Mucosa of gallbladder (tissue), 1 donor: ENCODE data around the gene DUSP9. TPM values are rescaled to one million over a fixed set of nuclear protein-coding genes. Genes with fewer than 3 reads are reported as not detected.
"Not testable (repeated sequence)": the region's sequence is repeated elsewhere in the genome, so short reads cannot be mapped to it uniquely, and the experiment has no call there.

Experiments used
- DNase-seq: peaks from one replicate; pipeline ENCODE4 v3.0.0-alpha.2; 2020; ENCODE audit warnings: low spot score
- total RNA-seq: library from RNA; stranded (reverse); gene quantifications from one replicate; pipeline ENCODE4 v1.2.1, GENCODE V29; 2021
- donor health status: DM: no; HTN: no; CAD: no.

Gene DUSP9
- total RNA-seq, 1 donor from 2014 or later: 0.12 TPM

DNA sequence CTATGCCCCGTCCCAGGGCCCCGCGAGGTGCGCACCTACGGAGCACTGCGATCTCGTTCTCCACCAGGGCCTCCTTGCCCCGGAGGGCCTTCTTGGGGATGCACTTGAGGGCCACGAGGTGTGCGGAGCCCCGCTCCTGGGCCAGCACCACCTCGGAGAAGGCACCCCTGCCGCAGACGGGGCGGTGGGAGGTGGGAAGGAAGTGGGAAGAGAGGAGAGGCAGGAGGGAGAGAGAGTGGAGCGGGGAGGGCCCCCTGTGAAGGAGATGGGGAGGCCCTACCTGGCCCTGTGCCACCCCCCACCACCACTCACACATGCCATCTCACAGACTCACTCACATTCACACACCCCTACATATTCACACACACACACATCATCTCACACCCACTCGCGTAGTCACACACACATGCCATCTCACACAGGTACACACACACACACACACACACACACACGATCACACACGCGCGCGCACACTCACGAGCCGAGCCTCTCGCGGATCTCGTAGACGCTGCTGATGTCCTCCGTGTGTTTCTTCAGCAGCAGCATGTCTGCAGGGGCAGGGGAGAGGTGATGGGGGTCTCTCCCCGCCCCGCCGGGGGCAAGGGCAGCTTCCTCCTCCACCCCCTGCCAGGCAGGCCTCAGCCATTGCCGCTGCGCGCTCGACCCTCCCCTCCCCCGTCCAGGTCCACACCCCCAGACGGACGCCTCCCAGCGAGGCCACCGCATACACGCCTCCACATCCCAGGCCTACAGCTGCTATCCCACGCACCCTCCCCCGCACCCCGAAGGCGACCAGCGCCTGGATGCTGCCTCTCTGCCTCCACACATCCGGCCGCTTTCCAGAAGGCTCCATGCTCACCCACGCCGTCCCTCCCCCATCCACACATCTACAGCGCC, 25.8 kb downstream of the DUSP9 start:
- DNase-seq: no peak

DNA sequence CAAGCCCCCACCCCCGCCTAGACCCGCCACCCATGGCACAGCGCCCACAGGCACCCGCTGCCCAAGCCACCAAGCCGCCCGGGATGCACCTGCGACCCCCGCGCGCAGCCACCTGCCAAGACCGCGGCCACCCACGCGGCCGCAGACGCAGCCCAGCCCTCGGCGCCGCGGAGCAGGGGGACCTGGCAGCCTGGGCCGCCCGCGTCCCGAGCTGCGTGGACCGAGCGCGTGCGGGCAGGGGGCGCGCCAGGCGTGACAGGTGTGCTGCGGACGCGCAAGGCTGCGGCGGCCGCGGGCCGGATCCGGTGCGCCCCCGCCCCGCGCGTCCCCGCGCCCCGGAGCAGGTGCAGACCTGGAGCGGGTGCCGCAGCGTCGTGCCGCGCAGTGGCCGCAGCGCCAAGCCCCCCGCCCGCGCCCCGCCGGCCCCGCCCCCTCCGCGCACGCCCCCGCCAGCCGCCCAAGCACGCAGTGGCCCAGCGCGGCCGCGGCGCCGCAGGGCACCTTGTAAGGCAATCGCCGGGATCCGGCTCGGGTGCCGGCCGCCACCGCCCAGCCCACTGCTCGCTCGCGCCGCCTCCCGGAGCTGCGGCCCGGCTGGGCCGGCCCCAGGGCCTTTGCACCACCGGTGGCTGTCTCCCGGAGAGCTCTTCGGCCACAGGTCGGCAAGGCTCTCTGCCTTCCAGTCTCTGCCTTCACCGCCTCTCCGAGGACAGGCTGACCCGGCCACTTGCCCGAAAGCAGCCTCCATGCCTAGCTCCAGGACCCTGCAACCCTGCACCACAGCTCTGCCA, 26.6 kb downstream of the DUSP9 start, which contains the start of gene PNCK:
PNCK (minus strand) TSS at position 386 of the 791 bp plus-strand sequence. CDS start 737 bp downstream, outside the sequence.
- DNase-seq: no peak

DNA sequence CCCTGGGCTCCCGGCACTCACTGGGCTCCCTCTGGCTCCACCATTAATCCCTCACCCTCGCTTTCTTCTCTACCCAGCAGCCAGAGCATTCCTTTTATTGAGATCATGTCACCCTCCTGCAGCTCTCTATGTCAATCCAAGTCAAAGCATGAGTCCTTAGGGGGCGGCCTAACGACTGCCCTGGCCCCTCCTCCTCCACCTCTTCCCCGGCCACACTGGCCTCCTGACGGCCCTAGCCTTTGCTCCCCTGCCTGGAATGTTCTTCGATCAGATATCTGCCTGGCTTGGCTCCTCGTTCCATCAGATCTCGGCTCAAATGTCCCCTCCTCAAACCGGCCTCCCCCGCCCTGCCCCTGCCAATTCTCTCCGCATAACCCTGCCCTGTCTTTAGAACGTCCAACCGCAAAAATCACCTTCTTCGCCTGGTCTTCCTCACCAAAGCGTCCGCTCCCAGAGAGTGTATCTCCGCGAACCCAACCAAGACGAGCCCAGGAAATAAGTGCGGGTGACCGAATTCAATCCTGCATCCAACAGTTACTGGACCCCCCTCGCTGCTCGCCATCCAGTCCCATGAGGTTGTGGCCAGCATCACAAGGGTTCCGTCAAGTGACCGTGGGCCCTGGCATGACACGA, 27.3 kb downstream of the DUSP9 start:
- DNase-seq: no peak

DNA sequence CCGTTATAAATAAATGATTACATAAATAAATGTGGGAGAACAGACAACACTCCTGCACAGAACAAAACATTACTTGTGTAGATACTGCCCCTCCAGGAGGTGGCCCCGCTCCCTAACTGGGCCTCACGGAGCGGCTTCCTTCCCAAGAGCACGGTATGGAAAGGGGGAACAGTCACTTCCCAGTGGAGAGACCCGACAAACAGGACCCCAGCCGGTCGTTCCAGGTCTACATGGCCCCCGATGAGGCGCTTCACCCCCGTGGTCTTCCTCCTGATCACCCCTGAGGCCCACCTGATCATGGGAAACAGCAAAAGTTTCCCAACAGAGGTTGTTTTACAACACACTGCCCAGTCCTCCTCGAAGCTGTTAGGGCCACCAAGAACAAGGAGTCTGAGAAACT, 34.2 kb downstream of the DUSP9 start:
- DNase-seq: no peak

DNA sequence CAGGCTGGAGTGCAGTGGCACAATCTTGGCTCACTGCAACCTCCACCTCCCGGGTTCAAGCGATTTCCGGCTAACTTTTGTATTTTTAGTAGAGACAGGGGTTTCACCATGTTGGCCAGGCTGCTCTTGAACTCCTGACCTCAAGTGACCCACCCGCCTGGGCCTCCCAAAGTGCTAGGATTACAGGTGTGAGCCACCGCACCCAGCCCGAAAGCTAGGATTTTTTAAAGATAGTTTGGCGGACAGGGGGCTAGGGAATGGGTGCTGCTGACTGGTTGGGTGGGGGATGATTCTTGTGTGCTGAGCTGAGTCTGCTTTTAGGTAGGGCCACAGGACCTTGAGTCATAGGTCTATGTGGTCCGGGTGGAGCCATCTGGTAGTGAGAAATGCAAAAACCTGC, 36.5 kb downstream of the DUSP9 start:
- DNase-seq: not testable (repeated sequence)

DNA sequence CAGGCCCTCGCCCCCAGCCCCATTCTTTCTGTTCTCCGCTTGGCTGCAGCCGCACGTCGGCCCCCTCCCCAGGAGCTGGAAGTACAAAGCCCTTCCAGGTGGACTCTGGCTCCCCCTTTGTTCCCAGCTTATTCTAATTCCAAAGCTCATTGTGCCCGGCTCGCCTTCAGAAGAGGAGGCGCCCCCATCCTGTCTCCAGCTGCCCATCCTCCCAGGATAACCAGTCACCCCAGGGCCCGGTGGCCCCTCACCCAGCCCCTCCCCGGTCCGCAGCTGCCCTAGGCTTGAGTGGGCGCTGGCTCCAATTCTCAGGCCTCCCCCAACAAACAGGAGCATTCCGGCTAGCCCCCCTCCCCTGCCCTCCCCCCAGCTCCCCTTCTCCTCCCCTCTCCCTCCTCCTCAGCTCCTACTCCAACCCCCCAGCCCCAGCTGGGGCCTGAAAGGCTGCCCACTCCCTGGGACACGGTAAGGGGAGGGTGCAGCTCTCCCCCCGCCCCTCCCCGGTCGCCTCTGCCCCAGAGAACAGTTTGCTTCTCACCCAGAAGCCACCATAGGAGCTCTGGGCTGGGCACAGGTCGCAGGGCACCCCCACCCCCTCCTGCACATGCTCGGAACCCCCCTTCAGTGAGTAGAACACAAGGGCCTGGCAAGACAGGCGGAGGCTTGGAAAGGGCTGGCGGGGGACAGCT, 37.6 kb downstream of the DUSP9 start:
- no peak for DNase-seq

DNA sequence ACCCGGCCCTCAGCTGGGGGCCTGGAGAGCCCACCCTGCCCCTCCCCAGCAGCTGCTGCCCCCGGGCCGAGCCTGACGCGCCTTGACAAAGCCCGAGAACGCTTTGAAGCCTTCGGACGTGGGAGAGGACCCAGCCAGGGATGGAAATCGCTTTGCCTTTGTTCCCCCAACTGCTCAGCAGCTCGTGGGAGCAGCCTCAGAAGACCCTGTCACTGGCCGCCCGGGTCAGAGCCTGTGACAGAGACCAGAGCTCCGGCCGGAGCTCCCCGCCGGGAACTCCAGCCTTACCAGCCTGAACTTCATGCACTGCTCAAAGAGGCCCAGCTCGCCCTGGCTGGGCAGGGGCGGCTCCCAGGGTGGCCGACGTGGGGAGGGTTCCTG, 38.1 kb downstream of the DUSP9 start:
- no peak for DNase-seq

DNA sequence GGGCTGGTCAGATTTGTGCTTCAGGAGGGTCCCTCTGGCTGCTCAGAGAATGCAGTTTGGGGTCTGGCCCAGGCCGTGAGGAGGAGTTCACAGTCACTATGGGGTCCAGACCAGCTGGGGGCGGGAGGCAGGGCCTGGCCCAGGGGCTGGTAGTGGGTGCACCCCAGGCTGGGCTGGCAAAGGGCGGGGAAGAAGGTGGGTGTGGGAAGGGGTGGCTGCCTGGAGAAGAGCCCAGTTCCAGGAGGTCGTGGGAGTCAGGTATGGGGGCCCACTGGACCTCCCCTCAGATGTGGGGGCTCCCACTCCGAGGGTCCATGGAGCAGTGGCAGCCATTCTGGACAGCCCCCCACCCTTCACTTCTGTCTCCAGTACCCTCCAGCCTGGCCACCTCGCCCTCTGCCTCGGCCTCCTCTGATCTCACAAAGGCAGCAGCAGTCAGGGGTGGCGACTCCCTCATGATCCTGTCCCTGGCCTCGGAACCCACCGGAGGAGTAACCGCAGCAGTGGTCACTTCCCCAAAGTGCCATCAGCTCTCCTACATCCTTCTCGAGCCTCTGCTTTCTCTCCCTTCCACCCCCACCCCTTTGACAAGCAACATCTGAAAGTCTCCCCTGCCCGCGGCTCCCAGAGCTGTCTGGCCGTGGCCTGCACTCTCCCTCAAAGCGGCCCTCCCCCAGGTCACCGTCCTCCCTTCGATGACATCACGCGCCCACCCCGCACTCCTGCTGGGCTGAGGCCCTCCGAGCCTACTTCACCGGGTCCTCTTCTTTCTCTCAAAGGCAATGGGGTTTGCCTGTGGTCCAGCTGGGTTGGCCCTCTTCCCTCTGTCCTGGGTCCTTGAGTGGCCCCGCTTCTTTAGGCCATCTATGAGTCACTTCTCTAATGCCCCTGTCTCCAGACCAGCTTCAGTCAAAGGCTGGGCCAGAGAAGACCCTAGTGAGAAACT, 39.0 kb downstream of the DUSP9 start:
- no peak for DNase-seq

DNA sequence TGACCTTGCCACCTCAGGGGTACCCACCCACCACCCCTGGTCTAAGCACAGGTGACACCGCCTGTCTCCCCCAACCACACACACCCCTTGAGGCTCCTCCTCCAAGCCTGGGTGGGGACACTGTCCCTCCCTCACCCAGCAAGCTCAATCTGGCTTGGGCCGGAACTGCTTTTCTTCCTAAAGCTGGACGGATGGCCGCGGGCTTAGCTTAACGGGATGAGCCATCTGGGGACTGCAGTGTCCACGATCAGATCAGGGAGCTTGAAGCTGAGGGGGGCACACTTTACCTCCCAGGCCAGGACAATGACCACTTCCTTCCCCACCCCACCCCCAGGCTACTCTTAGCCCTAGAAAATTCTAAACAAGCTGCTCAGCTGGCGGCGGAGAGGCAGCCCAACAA, 39.7 kb downstream of the DUSP9 start:
- DNase-seq: no peak

DNA sequence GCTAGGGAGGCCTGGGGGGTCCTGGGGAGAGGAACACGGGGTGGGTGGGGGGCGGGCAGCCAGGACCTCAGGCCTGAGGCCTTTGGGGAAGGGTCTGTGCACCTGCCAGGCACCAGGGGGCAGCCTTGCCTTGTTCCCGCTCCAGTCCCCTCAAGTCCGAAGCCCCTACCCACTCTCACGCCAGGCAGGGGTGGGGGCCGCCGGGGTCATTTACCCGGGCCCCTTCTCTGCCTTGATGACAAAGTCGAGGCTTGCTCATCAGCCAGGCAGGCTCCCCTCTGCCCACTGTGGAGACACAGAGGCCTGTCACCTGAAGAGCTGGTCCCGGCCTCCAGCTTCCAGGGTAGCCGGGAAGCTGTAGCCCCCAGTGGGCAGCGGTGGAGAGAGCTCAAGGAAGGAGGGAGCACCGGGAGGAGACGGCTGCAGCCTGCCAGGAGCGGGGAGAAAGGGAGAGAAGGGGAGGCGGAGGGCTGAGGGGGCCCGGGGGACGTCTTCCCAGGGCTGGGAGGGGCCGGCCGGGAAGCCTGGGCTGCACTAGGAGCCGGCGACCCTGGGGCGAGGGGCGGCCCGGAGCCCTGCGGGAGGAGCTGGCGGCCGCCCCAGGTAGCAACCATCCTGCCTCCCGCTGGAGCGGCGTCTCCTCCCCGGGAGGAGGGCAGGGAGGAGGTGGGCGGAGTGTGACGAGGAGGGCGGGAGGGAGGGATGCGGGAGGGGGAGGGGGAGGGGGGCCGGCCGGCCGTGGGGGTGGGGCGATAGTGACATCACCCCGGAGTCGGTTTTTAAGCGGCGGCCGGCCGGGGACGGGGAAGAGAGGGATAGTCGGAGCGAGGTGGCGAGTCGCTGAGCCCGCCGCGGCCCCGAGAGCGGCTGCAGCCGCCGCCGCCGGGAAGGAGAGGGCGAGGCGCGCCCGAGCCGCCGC, 40.4 kb downstream of the DUSP9 start, which contains the start of gene SLC6A8:
SLC6A8 (plus strand) TSS at position 806 of the 919 bp plus-strand sequence. CDS start 649 bp downstream, outside the sequence.
- DNase-seq: peak; percentile 53

DNA sequence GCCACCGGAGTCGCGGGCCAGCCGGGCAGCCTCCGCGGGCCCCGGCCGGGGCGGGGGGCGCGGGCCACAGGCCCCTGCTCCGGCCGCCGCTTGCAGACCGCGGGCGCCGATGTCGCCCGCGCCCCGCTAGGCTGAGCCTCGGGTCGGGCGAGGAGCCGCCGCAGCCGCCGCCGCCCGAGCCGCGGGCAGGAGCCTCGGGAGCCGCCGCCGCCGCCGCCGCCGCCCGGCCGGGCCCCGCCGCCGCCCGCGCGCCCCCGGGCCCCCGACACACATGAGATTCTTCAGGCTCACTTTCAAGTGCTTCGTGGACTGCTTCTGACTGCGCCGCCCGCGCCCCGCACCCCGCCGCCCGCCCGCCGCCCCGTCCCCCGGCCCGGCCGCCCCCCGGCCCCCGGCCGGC, 41.1 kb downstream of the DUSP9 start:
- no peak for DNase-seq

DNA sequence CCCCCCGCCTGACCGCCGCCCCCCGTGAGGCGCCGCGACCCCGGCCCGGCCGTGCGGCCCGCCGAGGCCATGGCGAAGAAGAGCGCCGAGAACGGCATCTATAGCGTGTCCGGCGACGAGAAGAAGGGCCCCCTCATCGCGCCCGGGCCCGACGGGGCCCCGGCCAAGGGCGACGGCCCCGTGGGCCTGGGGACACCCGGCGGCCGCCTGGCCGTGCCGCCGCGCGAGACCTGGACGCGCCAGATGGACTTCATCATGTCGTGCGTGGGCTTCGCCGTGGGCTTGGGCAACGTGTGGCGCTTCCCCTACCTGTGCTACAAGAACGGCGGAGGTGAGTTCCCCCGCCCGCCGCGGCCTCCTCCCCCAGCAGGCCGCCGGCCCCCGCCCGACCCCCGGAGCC, 41.5 kb downstream of the DUSP9 start:
- DNase-seq: no peak

DNA sequence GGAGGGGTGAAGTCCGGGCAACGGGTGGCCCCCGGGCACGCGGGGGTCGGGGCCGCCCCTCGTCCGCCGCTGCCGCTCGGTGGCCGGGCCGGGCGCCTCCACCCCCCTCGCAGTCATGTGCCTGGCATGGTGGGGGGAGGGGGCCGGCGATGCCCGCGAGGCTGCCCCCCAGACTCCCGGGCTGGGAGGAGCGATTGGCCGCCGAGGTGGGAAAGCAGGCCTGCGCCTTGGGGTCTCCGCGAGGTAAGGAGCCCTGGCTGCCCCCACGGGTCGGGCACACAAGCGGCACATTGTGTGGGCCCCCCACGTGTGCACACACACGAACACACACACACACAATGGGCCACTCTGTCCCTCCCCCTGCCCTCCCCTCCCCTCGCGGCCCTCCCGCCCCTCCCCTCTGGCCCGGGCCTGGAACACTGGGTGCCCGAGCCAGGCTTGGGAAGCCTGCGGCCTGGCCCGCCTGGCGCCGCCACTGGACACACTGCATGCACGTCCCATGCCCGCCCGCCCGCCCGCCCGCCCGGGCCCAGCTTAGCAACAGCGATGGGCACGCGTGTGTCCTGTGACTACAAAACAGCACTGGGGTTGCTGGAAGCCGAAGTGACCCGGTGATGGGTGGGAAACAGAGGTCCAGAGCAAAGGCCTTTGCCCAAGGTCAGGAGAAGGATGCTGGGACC, 42.0 kb downstream of the DUSP9 start:
- DNase-seq: no peak

DNA sequence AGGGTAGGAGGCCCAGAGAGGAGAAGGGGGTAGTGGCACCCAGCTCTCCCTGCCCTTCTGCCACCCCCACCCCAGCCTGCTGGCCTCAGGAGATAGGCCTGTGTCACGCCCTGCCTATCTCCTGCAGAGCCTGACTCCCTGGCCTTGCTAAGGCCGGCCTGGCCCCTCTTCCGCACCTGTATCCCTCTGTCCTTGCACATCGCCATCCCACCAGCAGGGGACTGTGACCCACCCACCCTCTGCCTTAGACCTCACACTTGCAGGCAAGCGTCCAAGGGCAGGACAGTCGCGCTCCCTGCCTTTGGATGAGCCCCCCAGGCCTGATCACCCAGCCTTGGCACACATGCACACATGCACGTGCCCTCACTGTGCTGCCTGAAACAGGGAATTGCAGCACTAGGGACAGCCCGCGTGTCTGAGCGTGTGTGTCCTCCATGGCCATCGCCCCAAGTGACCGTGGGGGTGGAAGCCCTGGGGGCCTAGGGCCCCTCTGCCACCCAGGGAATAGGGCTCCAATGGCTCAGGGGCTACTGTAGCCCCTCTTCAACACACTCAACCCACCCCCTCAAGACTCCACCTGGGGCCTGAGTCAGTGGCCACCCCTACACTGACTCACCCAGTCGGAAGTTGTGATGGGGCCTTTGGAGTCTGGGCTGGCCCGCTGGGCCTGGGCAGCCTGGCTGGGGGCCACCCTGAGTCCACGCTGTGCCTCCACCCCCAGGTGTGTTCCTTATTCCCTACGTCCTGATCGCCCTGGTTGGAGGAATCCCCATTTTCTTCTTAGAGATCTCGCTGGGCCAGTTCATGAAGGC, 42.9 kb downstream of the DUSP9 start:
- no peak for DNase-seq

DNA sequence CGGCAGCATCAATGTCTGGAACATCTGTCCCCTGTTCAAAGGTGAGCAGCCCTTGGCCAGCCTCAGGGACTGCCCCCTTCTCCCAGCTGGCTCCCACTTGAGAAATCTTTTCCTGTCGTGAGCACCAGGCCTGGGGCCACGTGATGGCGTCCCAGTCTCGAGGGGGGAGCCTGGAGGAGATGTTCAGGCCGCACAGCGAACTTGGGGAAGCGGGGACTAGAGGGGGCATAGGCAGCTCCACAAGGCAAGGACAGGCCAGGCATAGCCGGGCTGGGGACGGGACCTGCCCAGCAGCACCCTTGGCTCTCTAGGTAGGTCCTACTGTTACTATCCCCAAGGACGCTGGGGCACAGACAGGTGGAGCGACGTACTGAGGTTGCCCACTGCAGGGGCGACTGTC, 43.5 kb downstream of the DUSP9 start:
- no peak for DNase-seq

DNA sequence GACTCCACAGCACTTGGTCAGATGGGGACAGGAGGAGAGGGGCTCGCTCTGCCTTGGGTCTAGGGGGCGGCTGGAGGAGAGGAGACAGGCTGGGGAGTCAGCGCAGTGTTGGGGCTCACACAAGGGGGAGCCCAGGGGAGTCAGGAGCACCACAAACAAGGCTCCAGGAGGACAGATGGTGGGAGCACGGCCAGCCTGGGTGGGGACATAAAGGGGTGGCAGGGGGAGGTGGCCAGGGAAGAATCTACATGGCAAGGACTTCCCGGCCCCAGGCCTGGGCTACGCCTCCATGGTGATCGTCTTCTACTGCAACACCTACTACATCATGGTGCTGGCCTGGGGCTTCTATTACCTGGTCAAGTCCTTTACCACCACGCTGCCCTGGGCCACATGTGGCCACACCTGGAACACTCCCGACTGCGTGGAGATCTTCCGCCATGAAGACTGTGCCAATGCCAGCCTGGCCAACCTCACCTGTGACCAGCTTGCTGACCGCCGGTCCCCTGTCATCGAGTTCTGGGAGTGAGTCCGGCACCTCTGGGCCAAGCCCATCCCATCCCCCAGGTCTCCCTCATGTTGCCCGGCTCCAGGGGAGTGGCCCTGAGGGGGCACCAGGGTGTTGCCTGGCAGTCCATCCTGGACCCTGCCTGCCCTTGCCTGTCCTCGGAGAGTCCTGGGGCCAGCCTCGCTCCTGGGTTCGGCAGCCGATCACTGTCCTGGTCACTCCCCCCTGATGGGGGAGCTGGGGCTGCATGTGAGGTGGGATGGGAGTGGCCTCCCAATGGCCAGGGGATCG, 44.2 kb downstream of the DUSP9 start:
- not testable (repeated sequence) for DNase-seq

DNA sequence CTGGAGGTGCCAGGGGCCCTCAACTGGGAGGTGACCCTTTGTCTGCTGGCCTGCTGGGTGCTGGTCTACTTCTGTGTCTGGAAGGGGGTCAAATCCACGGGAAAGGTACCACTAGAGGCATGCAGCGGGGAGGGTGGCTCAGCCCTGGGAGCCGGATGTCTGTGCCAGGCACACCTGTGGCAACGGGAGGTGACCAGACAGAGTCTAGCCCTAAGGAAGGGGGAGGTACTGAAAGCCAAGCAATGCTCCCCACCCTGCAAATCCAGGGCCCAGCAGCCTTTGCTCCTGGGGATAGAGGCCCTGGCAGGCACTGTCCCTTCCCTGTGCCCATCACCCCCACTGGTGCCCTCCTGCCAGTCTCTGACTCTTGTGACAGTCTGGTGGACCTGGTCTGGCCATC, 45.0 kb downstream of the DUSP9 start:
- no peak for DNase-seq
